Measurements from ENCODE around the gene CPNE6.

DNA sequence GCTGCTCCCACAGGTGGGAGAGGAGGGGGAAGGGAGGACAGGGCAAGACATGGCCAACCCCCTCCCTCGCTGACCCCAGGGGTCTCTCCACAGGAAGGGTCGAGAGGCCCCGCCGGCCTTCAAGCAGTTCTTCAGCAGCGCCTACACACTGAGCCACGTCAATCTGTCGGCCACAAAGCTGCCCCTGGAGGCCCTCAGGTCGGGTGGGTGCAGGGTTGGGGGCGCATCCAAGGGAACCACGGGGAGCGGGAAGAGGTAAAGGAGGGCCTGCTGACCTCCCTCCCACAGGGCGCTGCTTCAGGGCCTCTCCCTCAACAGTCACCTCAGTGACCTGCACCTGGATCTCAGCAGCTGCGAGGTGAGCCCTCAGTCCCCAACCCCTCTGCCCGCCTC lies 13.5 kb upstream of the CPNE6 start:
- TF ChIP-seq, protein P1, sequence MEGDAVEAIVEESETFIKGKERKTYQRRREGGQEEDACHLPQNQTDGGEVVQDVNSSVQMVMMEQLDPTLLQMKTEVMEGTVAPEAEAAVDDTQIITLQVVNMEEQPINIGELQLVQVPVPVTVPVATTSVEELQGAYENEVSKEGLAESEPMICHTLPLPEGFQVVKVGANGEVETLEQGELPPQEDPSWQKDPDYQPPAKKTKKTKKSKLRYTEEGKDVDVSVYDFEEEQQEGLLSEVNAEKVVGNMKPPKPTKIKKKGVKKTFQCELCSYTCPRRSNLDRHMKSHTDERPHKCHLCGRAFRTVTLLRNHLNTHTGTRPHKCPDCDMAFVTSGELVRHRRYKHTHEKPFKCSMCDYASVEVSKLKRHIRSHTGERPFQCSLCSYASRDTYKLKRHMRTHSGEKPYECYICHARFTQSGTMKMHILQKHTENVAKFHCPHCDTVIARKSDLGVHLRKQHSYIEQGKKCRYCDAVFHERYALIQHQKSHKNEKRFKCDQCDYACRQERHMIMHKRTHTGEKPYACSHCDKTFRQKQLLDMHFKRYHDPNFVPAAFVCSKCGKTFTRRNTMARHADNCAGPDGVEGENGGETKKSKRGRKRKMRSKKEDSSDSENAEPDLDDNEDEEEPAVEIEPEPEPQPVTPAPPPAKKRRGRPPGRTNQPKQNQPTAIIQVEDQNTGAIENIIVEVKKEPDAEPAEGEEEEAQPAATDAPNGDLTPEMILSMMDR (optimal IDR thresholded peaks at IDR 0.05 in 1 of 3, IDR thresholded peaks at IDR 0.05 in 1 of 3, conservative IDR thresholded peaks at IDR 0.05 in 1 of 3; ENCODE audit: extremely low read depth in 1 of 3, insufficient read depth in 2 of 3, low read length in 3 of 3): no peak
- TF ChIP-seq EZH2 (IDR thresholded peaks at IDR 0.05; ENCODE audit: low read length): no peak
